Astrocyte (in vitro differentiated cells and primary cell): ENCODE data around the gene ZNF768. TPM values are rescaled to one million over a fixed set of nuclear protein-coding genes. Genes with fewer than 3 reads are reported as not detected.

Experiments
- DNase-seq: peaks from one replicate; pipeline ENCODE4 v3.0.0-alpha.2; 2010; ENCODE audit warnings: low read depth
- FAIRE-seq: peaks from 2 replicates; lab custom pipeline; 2011; peaks lifted over from hg19 to GRCh38; lab: Jason Lieb, UNC
- H2AFZ ChIP-seq: 2 replicates; pipeline ENCODE4 v1.6.0; 2012; ENCODE audit warnings: low read depth, low read length, inconsistent platforms
- H3K27ac ChIP-seq: 2 replicates; pipeline ENCODE4 v1.5.1; 2011; ENCODE audit warnings: low read depth, low read length, inconsistent platforms
- H3K27me3 ChIP-seq: 2 replicates; pipeline ENCODE4 v1.6.0; 2011; ENCODE audit warnings: low read length, inconsistent platforms; ENCODE audit not compliant: insufficient read depth
- H3K36me3 ChIP-seq: 2 replicates; pipeline ENCODE4 v1.5.1; 2011; ENCODE audit warnings: low read length, inconsistent platforms; ENCODE audit not compliant: insufficient read depth
- H3K4me1 ChIP-seq: 2 replicates; pipeline ENCODE4 v1.5.1; 2011; ENCODE audit warnings: low read length, inconsistent platforms; ENCODE audit not compliant: insufficient read depth
- H3K4me2 ChIP-seq: 2 replicates; pipeline ENCODE4 v1.6.0; 2012; ENCODE audit warnings: low read length, inconsistent platforms
- H3K4me3 ChIP-seq: 2 replicates; pipeline ENCODE4 v1.5.1; 2011; ENCODE audit warnings: low read depth, mild to moderate bottlenecking, low read length, inconsistent platforms; ENCODE audit not compliant: insufficient read depth
- H3K79me2 ChIP-seq: 2 replicates; pipeline ENCODE4 v1.6.0; 2012; ENCODE audit warnings: mild to moderate bottlenecking, low read length, inconsistent platforms; ENCODE audit not compliant: insufficient read depth
- H3K9ac ChIP-seq: 2 replicates; pipeline ENCODE4 v1.6.0; 2012; ENCODE audit warnings: mild to moderate bottlenecking, low read length, inconsistent platforms
- H3K9me3 ChIP-seq: 2 replicates; pipeline ENCODE4 v1.5.1; 2012; ENCODE audit warnings: low read depth, mild to moderate bottlenecking, low read length, inconsistent platforms; ENCODE audit not compliant: insufficient read depth
- H4K20me1 ChIP-seq: 2 replicates; pipeline ENCODE4 v1.6.0; 2012; ENCODE audit warnings: low read length, inconsistent platforms; ENCODE audit not compliant: insufficient read depth
- H3K27ac Mint-ChIP-seq: one replicate; pipeline ENCODE4 v1.8.0; 2021; ENCODE audit warnings: mild to moderate bottlenecking, mixed read lengths; ENCODE audit not compliant: unreplicated experiment
- H3K27me3 Mint-ChIP-seq: one replicate; pipeline ENCODE4 v1.8.0; 2021; ENCODE audit warnings: low read depth, mixed read lengths; ENCODE audit not compliant: unreplicated experiment
- H3K36me3 Mint-ChIP-seq: one replicate; pipeline ENCODE4 v1.8.0; 2021; ENCODE audit warnings: low read depth, mixed read lengths; ENCODE audit not compliant: unreplicated experiment
- H3K4me1 Mint-ChIP-seq: one replicate; pipeline ENCODE4 v1.8.0; 2021; ENCODE audit warnings: low read depth, mixed read lengths; ENCODE audit not compliant: unreplicated experiment
- H3K4me3 Mint-ChIP-seq: one replicate; pipeline ENCODE4 v1.8.0; 2021; ENCODE audit warnings: mild to moderate bottlenecking, moderate library complexity, mixed read lengths; ENCODE audit not compliant: unreplicated experiment
- H3K9me3 Mint-ChIP-seq: one replicate; pipeline ENCODE4 v1.8.0; 2021; ENCODE audit warnings: mild to moderate bottlenecking, mixed read lengths; ENCODE audit not compliant: unreplicated experiment
- EZH2 ChIP-seq: IDR thresholded peaks from 2 replicates; pipeline ENCODE4 v1.6.1; 2012; ENCODE audit warnings: mild to moderate bottlenecking, low read length, inconsistent platforms; ENCODE audit not compliant: insufficient read depth
- total RNA-seq: library from RNA; stranded (reverse); gene quantifications from 2 replicates; pipeline ENCODE4 v1.2.1, GENCODE V29; 2021
- TF ChIP-seq, protein P1 (sequence below): IDR thresholded peaks from 2 replicates; pipeline ENCODE4 v1.5.1; 2011; ENCODE audit warnings: low read depth, mild to moderate bottlenecking, inconsistent platforms, low read length, moderate library complexity; ENCODE audit not compliant: insufficient read depth

ZNF768 gene
- total RNA-seq, 1 donor from 2014 or later = 23.1 TPM

DNA sequence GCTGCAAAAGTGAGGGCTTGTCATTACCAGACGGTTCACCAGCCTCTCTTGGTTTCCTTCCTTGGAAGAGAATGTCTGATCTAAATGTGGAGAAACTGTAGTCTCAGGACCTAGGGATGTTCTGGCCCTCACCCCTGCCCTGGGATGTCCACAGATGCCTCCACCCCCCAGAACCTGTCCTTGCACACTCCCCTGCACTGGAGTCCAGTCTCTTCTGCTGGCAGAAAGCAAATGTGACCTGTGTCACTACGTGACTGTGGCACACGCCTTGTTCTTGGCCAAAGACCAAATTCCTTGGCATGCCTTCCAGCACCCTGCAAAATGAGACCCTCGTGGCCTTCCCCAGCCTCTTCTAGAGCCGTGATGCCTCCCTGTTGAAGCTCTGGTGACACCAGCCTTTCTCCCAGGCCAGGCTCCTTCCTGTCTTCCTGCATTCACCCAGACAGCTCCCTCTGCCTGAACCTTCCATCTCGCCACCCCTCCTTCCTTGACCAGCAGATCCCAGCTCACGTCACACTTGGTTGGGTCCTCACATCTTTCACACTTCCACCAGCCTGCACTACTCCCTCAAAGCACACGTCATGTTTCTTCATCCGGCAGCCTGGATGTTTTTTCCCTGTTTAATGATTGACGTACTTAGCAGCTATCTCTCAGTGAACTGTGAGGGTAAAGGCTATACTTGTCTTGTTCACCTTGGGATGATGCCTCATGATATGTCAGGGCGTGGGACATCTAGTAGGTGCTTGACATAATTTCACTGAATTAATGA lies 4.3 kb downstream of the ZNF768 start:
- no peaks in the 10 kb centered on the region for H4K20me1 ChIP-seq
- H3K79me2 ChIP-seq = peaks cover 6% of the 10 kb centered on the region
- DNase-seq (no peak), FAIRE-seq (no peak)
- H3K27ac ChIP-seq = no peak overlapping the region
- H3K4me2 ChIP-seq = no peak overlapping the region
- no peak overlapping the region for H3K4me3 Mint-ChIP-seq
- H3K36me3 Mint-ChIP-seq = no peaks in the 10 kb centered on the region
- no peak overlapping the region for H3K27ac Mint-ChIP-seq
- H3K27me3 ChIP-seq = no peaks in the 10 kb centered on the region
- H3K4me3 ChIP-seq = no peak overlapping the region
- no peak overlapping the region for H2AFZ ChIP-seq
- H3K9me3 ChIP-seq = no peaks in the 10 kb centered on the region
- H3K4me1 Mint-ChIP-seq = peaks cover 2% of the 10 kb centered on the region
- H3K9ac ChIP-seq = no peak overlapping the region
- H3K27me3 Mint-ChIP-seq = peaks cover 18% of the 10 kb centered on the region
- TF ChIP-seq EZH2 = no peak
- TF ChIP-seq, protein P1, sequence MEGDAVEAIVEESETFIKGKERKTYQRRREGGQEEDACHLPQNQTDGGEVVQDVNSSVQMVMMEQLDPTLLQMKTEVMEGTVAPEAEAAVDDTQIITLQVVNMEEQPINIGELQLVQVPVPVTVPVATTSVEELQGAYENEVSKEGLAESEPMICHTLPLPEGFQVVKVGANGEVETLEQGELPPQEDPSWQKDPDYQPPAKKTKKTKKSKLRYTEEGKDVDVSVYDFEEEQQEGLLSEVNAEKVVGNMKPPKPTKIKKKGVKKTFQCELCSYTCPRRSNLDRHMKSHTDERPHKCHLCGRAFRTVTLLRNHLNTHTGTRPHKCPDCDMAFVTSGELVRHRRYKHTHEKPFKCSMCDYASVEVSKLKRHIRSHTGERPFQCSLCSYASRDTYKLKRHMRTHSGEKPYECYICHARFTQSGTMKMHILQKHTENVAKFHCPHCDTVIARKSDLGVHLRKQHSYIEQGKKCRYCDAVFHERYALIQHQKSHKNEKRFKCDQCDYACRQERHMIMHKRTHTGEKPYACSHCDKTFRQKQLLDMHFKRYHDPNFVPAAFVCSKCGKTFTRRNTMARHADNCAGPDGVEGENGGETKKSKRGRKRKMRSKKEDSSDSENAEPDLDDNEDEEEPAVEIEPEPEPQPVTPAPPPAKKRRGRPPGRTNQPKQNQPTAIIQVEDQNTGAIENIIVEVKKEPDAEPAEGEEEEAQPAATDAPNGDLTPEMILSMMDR = no peak
- no peaks in the 10 kb centered on the region for H3K4me1 ChIP-seq
- H3K9me3 Mint-ChIP-seq = no peaks in the 10 kb centered on the region
- H3K36me3 ChIP-seq = no peaks in the 10 kb centered on the region

DNA sequence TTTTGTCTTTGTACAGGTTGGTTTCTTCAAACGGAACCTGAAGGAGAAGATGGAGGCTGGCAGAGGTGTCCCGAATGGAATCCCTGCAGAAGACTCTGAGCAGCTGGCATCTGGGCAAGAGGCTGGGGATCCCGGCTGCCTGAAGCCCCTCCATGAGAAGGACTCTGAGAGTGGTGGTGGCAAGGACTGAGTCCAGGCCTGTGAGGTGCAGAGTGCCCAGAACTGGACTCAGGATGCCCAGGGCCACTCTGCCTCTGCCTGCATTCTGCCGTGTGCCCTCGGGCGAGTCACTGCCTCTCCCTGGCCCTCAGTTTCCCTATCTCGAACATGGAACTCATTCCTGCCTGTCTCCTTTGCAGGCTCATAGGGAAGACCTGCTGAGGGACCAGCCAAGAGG lies 4.9 kb downstream of the ZNF768 start:
- DNase-seq (no peak), FAIRE-seq (no peak)
- H3K36me3 ChIP-seq = no peaks in the 10 kb centered on the region
- no peaks in the 10 kb centered on the region for H3K4me1 ChIP-seq
- Mint-ChIP-seq H3K4me1 (peaks cover 2% of the 10 kb centered on the region), H3K36me3 (no peaks in the 10 kb centered on the region), H3K4me3 (no peak overlapping the region), H3K27me3 (peaks cover 18% of the 10 kb centered on the region), H3K27ac (no peak overlapping the region), H3K9me3 (no peaks in the 10 kb centered on the region)
- H3K9me3 ChIP-seq = no peaks in the 10 kb centered on the region
- no peaks in the 10 kb centered on the region for H4K20me1 ChIP-seq
- TF ChIP-seq EZH2 = no peak
- TF ChIP-seq, protein P1 = no peak
- H3K4me3 ChIP-seq = no peak overlapping the region
- no peak overlapping the region for H2AFZ ChIP-seq
- H3K27ac ChIP-seq = no peak overlapping the region
- peaks cover 6% of the 10 kb centered on the region for H3K79me2 ChIP-seq
- H3K4me2 ChIP-seq = no peak overlapping the region
- H3K9ac ChIP-seq = no peak overlapping the region
- no peaks in the 10 kb centered on the region for H3K27me3 ChIP-seq
